Medulla oblongata (tissue), 1 donor: ENCODE results near the gene BTBD2.

Source experiments
- DNase-seq: peaks from one replicate; pipeline ENCODE4 v3.0.0-alpha.2; 2015; ENCODE audit errors: extremely low spot score

Gene BTBD2

DNA sequence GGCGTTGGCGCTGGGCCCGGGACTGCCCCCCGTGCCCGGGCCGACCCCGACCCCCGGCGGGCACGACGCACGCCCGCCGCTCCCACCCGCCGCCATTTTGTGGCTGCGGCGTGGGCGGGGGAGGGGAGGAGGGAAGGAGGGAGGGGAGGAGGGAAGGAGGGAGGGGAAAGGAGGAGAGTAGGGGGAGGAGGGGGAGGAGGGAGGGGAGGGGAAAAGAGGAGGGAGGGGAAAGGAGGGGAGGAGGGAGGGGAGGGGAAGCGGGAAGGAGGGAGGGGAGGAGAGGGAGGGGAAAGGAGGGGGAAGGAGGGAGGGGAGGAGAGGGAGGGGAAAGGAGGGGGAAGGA, at the start of gene BTBD2:
Gene BTBD2, minus strand, starts transcription at position 107 of the 343 bp plus-strand sequence. Its CDS starts 11 bp downstream, at position 96.
- peak; percentile 84 for DNase-seq

DNA sequence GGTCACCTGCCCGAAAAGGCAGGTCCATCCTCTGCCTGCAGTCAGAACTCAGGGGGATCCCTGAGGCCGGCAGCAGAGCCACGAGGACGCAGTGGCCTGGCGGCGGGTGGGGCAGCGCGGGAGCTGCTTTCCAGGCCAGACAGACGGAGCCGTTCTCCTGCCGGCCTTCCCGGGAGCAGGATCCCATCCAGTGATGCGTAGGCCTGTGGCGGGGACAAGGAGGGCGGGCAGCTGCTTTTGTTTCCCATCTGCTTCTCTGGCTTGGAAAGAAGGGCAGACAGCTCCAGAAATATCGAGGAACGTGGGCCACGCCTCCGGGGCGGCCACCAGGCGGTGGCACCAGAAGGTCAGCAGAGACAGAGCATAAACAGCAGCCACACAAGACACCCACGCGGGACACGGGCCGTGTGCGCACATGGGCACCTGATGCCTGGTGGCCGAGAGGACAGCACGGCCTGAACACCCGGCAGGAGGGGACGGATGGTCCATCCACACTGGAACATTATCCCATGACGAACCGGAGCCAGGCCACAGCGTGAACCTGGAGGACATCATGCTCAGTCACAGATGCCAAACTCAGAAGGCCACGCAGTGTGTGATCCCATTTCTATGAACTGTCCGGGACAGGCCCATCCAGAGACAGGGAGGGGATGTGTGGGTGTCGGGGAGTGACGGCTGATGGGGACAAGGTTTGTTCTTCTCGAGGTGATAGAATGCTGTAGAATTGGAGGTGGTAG, 49.4 kb upstream of the BTBD2 start:
- peak; percentile 75 for DNase-seq

DNA sequence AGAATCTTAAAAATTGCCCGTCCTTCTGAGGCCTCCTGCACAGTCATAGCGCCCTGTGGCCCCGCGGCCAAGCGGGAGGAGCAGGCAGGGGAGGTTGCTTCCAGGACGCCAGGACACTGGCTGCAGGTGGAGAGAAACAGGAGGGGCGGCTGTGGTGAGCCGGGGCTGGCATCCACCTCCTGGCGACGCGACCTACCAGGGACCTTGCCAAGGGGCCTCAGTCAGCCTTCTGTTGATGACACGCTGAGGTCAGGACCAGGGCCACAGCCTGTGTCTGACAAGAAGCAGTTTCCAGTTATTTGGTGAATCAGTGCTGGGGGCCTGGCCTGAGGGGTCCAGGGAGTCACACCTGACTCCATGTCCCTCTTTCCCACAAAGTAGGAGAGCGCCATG, 48.9 kb upstream of the BTBD2 start:
- no peak for DNase-seq

DNA sequence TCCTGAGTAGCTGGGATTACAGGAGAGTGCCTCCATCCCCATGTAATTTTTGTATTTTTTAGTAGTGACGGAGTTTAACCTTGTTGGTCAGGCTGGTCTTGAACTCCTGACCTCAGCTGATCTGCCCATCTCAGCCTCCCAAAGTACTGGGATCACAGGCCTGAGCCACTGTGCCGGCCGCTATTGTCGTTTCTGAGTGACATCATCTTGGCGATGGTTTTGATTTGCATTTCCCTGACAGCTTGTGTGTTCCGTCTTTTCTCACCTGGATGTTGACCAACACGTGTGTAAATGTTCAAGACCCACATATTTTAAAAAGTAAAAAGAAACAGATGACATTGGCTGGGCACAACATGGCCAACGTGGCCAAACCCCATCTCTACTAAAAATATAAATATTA, 48.3 kb upstream of the BTBD2 start:
- DNase-seq, result no peak

DNA sequence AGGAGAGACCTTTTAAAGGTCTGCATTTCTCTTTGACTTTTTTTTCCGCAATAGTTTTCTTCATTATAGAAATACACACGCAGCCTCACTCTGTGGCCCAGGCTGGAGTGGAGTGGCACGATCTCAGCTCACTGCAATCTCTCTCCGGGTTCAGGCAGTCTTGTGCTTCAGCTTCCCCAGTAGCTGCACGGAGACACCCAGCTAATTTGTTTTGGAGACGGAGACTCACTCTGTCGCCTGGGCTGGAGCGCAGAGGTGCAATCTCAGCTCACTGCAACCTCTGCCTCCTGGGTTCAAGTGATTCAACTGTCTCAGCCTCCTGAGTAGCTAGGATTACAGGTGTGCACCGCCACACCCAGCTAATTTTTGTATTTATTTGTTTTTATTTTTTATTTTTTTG, 47.3 kb upstream of the BTBD2 start:
- no peak for DNase-seq

DNA sequence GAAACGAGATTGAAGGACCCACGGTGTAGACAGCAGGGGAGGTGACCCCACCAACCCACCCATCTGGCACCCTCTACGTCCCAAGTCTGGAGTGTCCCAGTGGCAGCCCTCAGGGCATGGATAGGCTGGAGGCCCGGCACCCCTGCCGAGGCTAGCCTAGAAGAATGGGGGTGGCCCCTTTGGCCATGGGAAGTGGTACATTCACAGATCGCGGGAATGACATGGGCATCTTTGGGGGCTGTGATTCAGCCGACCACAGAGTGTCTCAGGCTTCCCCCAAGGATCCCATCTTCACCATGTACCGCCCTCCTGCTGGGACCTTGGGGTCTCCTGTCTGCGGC, 46.8 kb upstream of the BTBD2 start:
- DNase-seq, result no peak

DNA sequence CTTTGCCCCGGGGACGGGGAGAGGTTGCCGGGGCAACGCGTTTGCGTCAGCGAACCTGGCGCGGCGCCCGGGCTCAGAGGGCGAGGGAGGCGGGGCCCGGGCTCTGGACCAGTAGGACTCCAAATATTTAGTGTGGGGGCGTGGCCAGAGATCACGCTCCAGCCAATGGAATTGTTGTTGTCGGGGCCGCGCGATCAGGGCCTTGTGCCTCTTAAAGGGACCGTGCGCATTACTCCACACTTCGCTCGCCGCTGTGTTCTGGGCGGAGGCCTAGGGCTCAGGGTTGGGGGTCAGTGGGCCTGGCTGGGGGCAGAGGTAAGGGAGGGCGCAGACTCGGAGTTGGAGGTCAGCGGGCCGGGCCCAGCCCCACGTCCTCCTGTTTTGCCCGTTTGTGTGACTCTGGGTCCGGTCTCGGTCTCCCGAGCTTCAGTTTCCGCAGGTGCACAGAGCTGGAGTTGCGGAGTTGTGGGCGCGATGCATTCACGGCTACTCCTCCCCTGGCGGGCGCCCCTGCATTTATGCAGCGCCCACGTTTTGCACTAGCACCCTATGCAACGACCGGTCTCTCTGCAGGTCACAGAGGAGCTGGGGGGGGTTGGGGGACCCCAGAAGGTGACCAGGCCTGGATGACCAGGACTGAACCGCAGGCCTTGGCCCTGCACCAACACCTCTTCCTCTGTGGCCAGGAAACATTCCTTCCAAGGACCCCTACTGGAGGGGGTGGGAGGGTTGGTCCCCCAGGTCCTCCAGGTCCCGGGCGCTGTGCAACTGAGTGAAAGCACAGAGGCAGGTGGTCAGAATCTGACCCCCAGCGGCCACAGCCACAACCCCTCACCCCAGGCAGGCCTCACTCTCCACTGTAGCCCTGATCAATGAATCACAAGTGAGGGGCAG, 46.2 kb upstream of the BTBD2 start:
- peak; percentile 99 for DNase-seq

DNA sequence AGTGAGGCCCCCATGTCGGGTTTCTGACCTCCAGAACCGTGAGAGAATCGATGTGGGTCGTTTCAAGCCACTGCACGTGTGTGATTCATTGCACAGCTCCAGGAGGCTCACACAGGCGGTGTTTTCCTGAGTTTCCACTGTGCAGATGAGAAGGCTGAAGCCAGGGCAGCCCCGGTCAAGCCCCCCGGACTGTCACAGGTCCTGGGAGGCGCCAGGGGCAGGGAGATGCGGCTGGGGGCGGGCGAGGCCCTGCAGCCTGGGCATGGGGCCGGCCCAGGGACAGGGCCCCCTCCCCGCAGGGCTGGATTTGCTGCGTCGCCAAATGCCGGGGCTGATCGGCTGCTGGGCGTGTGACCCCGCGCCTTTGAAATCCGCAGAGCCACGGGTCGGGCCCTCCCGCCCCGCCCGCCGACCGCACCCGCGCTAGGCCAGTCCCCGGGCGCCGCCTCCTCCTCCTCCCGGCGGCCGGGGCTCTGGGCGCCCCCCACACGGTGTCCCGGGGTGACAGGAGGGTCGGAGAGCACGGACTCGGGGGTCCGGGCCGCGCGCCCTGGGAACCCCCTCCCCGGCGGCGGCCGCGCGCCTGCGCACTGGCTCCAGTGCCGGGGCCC, 45.5 kb upstream of the BTBD2 start:
- DNase-seq, result peak; percentile 77

DNA sequence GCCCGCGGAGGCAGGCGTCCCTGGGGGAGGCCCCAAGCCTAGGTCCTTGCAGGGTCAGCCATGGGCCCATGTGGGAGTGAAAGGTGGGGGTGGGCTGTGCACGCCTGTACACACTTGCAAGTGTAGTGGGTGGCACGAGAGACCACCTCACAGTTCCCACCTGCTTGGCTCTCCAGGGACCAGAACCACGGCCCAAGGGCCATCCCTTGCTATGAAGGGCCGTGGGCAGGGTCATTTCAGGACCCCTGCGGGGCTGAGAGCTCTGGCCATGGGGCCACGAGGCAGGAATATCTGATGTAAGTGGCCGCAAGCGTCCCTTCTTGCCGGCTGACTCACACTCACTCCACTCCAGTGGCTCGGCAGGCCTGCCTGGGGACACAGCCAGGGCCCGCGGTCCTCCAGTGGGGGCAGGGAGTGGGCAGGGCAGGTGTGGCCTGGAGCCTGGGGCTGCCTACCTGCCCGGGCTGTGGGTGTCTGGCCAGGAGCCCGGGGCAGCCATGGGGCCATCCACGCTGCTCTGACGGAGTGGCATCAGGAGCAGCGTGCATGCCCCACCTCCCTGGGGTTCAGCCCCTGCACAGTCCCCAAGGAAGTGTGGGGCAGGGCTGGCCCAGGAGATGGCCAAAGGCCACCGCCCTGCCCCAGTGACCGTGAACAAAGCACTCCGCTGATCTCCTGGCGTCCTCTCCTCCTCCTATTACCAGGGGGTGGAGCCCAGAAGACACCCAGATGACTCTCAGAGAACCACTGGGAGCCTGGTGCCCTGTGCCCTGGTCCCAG, 44.1 kb upstream of the BTBD2 start:
- DNase-seq, result peak; percentile 83

DNA sequence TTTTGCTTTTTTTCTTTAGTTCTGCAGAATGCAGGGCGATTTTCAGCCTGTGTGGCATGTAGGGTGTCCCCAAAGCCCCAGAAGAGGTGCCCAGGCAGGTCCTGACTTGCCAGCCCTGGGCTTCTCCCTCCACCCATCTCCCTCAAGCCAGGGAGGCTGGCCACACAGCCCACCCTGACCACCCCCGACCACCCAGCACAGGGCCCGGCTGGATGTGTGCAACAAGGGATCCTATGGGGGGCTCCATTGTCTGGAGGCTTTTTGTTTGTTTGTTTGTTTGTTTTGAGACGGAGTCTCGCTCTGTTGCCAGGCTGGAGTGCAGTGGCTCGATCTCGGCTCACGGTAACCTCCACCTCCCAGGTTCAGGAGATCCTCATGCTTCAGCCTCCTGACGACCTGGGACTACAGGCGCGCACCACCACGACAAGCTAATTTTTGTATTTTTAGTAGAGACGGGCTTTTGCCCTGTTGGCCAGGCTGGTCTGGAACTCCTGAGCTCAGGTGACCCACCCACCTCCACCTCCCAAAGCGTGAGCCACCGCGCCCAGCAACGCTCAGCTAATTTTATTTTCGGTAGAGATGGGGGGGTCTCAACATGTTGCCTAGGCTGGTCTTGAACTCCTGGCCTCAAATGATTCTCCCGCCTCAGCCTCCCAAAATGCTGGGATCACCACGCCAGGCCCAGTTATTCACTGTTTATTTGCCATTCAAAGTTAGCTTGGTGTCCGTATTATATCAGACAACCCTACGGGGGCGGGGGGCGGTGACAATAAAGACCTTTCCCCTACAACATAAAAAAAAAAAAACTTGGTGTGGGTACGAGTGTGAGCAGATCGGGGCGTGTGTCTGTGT, 43.3 kb upstream of the BTBD2 start:
- no peak for DNase-seq

DNA sequence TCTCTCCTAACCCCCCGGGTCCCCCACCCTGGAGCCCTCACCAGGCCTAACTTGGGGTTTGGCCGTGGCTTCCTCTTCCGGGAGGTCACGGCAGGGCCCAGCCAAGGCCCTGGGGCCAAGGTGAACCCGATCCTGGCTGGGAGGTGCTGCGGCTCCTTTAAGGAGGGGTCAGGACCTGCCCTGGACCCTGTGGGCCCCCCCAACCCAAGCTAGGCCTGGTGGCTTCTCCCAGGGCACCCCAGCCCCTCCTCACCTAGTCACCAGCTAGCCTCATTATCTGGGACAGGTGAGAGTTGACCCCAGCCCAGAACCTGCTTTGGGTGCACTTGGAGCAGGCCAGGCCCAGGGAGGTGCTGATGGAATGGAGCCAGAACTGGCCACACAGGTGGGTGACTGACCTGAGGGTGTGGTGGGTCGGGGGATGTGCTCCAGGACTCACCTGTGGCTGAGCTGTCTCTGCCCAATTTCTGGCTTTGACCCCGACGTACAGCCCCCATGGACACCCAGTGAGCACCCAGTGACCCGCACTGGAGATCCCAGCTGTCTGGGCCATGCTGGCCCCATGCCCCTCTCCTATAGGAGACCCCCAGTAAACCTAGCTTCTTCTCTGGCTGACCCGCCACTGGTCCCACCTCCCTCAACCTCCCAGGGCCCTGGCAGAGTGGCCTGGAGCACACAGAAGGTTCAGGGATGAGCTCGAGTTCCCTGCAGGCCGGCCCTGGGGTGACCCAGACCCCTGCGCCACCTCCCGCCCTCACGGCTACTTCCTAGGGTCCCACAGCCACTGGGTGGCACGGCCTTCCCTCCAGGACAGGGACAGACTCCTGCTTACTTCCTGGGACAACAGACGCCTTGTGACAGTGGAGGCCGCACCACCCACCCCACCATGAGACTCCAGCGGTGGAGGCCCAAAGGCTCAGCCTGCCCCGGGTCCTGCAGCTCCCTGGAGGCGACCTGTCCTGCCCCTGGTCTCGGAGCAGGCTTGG, 42.3 kb upstream of the BTBD2 start:
- no peak for DNase-seq

DNA sequence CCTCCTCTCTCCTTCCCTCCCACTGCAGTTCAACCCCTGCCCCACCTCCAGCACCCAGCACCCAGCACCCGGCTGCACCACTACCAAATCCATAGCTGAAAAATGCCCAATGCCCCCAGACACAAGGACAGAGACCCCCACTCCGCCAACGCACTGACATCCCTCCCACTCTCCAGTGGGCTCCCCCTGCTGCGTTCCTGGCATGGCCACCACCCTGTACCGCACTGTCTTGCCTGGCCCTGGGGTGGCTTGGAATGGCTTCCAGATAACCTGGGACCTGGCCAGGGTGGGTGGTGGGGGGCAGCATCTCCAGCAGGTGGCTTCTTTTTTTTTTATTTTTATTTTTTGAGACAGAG, 41.3 kb upstream of the BTBD2 start:
- DNase-seq, result no peak

DNA sequence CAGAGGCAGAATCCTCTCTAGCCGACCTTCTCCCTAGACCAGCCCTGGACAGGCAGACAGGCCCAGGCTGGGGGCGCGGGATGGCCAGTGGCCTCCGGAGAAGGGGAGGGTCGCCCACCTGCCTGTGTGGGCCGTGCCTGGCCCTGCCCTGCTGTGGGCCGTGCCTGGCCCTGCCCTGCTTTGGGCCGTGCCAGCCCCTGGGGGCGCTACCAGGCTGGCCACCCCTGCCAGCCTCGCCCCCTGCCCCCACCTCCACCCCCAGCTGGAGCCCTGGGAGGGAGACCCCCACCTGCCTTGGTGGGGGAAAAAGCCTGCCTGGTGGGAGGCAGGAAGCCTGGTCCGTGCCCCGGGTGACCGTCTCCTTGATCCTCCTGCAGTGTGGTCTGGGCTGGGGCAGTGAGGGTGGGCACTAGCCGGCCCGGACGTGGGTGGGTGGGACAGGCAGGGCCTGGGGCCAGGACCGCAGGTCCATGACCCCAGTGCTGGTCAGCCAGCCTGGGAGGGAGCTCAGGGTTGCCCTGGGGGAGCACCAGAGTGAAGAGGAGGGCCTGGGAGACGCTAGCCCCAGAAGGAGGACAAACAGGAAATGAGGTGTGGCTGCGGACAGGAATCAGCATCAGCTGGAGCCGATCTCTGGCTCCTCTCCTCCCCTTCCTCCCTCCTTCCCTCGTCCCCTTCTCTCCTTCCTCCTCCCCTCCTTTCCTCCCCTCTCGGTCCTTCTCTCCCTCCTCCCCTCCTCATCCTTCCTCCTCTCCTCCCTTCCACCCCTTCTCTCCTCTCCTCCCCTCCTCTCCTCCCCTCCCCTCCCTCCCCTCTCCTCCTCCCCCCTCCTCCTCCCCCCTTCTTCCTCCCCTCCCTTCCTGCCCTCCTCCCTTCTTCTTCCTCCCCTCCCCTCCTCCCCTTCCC, 40.7 kb upstream of the BTBD2 start:
- DNase-seq, result no peak

DNA sequence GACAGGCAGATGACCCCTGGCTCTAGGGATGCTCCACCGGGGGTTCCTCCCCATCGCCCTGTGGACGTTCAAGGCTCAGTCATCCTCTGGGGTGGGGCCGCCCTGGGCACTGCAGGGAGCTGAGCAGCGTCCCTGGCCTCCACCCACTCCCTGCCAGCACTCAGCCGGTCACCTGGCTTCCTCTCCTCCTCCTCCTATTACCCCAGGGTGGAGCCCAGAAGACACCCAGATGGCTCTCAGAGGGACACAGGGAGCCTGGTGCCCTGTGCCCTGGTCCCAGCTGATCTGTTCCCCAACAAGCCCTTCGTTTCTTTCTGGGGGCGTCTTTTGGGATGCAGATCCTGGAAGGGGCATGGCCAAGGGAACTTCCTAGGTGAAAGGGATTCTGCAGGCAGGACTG, 39.2 kb upstream of the BTBD2 start:
- DNase-seq, result no peak

DNA sequence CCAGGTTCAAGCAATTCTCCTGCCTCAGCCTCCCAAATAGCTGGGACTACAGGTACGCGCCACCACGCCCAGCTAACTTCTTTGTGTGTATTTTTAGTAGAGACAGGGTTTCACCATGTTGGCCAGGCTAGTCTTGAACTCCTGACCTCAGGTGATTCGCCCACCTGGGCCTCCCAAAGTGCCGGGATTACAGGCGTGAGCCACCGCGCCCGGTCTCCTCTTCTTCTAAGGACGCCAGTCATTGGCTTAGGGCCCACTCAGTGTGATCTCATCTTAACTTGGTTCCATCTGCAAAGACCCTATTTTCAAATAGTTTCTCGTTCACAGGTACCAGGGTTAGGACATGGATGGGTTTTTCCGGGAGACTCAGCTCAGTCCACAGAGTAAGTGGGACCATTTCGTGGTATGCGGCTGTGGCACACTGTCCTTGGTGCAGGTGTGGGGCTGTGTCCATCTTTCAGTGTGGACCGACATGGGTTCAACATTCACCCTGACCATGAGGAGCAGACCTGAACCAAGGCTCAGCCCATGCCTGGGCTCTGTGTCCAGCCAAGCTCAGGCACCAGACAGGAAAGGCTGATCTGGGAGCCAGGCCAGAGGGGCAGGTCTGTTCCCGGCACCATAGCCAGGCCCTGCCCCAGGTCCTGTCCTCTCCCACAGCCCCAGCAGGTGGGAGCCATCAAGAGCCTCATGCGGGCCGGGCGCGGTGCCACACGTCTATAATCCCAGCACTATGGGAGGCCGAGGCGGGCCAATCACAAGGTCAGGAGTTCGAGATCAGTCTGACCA, 38.3 kb upstream of the BTBD2 start:
- DNase-seq, result no peak

DNA sequence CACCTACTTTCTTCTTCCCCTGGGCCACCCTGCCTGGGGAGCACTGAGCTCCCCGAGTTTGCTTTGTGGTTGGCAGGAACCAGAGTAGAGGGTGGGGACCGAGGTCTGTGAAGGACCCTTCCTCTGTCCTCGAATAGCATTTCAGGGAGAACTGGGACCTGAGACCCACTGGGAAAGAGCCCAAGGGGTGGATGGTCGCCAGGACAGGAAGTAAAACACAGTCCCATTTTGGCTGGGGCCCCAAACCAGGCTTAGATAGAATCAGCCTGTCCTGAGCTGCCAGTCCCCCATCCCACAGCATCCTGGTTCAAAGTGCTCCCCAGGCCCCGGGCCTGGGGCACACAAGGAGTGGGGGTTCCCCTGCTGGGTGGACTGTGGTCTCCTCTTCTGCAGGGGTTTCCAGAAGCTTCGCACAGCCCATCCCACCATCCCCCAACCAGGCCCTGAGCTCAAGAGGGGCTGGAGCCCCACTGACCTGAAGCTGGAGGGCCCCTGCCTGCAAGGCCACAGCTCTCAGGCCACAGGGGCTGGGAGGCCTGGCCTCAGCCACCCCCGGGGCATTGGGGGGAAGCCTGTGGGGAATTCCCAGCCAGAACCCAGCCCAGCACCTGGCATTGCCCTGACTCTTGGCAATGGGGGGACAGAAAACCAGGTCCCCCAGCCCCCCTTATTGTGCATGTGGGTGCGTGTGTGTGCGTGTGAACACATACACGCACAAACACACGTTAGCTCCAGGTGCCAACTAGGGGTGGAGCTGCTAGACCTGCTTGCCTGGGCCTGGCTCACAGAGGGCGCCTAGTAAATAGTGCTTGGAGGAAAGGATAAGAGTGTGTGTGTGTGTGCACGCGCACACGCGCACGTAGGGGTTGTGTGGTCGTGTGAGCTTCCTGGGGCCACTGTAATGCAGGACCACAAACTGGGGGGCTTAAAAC, 36.5 kb upstream of the BTBD2 start:
- DNase-seq, result no peak
